ENCODE measurements around the gene GAL3ST2. TPM values are rescaled to one million over a fixed set of nuclear protein-coding genes. Genes with fewer than 3 reads are reported as not detected.

The GAL3ST2 gene
- total RNA-seq, 4 donors from 2014 or later, result 2.7 TPM; not detected in 3

DNA sequence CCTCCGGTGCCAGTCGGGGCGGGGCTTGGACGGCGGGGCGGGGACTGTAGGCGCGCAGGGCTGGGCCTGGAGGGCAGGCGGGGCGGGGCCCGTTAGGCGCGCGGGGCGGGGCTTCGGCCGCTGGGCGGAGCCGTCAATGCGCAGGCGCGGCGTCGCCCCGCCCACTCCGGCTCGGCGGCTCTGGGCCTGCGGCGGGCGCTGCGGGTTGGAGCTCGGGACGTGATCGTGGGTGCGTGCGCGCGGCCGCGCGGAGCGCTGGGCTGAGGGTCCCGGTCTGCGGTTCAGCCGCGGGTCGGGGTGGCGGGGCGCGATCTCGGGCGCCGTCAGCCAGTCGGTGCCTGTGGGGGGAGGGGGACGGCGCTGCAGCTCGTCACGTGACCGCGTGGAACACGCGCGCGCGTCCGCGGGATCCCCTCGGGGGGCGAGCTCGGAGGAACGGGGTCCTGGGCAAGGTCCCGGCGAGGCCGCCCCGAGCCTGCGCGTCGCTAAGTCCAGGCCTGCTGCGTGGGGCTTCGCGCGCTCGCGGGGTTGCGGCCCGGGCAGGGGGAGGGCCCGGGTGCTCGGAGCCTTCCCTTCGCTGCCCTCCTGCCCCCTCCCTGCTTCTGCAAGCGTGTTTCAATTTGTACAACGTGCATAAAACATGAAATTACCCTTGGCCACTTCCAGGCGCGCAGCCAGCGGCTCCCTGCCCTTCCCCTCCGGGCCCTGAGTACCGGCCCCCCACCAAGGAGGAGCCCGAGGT lies 42.0 kb upstream of the GAL3ST2 start, which contains the start of gene D2HGDH:
TSS of gene D2HGDH (plus strand) at position 164 of the 742 bp plus-strand sequence. CDS start 595 bp downstream, outside the sequence.
- intact Hi-C loops (cut with DNase I), result loop anchor here (10.0 kb wide), 1 partner anchor 150 kb away; no protein-coding TSS in a partner anchor
- H3K27ac ChIP-seq (replicated peaks in 1 of 4), result peak within 1 kb of the TSS; percentile 88 to 95 (median 91)
- peak within 1 kb of the TSS; percentile 83 to 98 (median 94) for H3K4me3 ChIP-seq
- 5% methylated on average over 4 of the region's 98 CpGs for WGBS
- peaks cover 12 to 21% (median 18%) of the 10 kb centered on the region in 4 donors for H3K4me1 ChIP-seq
- peak; percentile 14 to 81 for TF ChIP-seq POLR2AphosphoS5 (IDR thresholded peaks at IDR 0.05)
- TF ChIP-seq, protein P1, sequence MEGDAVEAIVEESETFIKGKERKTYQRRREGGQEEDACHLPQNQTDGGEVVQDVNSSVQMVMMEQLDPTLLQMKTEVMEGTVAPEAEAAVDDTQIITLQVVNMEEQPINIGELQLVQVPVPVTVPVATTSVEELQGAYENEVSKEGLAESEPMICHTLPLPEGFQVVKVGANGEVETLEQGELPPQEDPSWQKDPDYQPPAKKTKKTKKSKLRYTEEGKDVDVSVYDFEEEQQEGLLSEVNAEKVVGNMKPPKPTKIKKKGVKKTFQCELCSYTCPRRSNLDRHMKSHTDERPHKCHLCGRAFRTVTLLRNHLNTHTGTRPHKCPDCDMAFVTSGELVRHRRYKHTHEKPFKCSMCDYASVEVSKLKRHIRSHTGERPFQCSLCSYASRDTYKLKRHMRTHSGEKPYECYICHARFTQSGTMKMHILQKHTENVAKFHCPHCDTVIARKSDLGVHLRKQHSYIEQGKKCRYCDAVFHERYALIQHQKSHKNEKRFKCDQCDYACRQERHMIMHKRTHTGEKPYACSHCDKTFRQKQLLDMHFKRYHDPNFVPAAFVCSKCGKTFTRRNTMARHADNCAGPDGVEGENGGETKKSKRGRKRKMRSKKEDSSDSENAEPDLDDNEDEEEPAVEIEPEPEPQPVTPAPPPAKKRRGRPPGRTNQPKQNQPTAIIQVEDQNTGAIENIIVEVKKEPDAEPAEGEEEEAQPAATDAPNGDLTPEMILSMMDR (IDR thresholded peaks at IDR 0.05), result no peak
- H3K36me3 ChIP-seq, result peaks cover 0 to 13% (median 8%) of the 10 kb centered on the region in 4 donors
- DNase-seq (ENCODE audit: extremely low spot score), result peak; percentile 96
- no peaks in the 10 kb centered on the region for H3K27me3 ChIP-seq
- H3K9me3 ChIP-seq, result no peaks in the 10 kb centered on the region

DNA sequence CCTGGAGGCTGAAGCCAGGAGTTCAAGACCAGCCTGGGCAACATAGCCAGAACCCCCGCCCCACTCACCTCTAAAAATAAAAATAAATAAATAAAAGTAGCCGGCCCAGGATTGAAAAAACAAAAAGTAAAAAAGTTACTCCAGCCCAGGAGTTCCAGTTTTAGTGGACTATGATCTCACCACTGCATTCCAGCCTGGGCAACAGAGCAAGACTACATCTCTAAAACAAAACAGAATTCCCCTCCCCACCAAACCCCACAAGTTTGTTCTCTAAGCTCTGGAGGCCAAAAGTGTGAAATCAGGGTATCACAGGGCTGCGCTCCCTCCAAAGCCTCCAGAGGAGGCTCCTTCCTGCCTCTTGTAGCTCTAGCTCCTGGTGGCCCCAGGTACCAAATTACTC lies 40.5 kb upstream of the GAL3ST2 start:
- no peak overlapping the region for H3K27ac ChIP-seq (replicated peaks in 1 of 4)
- TF ChIP-seq POLR2A (IDR thresholded peaks at IDR 0.05; ENCODE audit: low read depth) (no peak), POLR2AphosphoS5 (IDR thresholded peaks at IDR 0.05) (no peak), EP300 (IDR thresholded peaks at IDR 0.05) (no peak)
- TF ChIP-seq, protein P1 (IDR thresholded peaks at IDR 0.05), result no peak
- no peaks in the 10 kb centered on the region for H3K27me3 ChIP-seq
- no peaks in the 10 kb centered on the region for H3K9me3 ChIP-seq
- WGBS, result 86% methylated on average over 3 of the region's 3 CpGs
- peaks cover 12 to 21% (median 18%) of the 10 kb centered on the region in 4 donors for H3K4me1 ChIP-seq
- intact Hi-C loops (cut with DNase I), result loop anchor here (10.0 kb wide), 1 partner anchor 149 kb away; no protein-coding TSS in a partner anchor
- H3K36me3 ChIP-seq, result peaks cover 0 to 16% (median 8%) of the 10 kb centered on the region in 4 donors
- no peak for DNase-seq (ENCODE audit: extremely low spot score)
- peak overlapping the region in 1 of 4 donors; percentile 96 for H3K4me3 ChIP-seq

DNA sequence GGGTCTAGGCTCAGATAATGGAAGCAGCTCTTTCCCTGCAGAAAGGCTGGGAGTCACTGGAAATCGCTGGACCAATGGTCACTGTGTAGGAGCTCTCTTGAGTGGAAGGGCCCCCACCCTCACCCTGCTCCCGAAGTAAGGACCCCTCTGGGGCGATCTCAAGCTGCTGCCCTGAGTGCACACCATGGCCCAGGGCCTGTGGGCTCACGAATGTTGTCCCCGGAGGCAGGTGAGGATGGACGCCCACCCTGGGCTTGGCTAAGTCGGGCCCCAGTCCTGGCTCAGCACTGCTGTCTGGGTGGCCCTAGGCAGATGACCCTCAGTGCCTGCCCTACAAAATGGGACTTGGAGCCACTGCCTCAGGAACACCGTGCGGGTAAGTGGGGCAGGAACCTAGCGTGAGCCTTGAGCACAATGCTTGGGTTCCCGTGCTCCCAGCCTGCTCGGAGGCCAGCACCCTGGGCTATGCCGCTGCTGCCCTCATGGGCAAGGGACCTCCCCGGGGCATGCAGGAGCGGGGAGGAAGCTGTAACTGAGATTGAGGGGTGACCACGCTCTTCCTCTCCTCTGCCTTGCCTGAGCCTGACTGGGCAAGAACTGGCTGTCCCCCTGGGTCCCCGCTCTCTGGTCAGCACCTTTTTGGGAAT lies 38.5 kb upstream of the GAL3ST2 start:
- peaks cover 0 to 31% (median 8%) of the 10 kb centered on the region in 4 donors for H3K36me3 ChIP-seq
- 95% methylated on average over 13 of the region's 17 CpGs for WGBS

DNA sequence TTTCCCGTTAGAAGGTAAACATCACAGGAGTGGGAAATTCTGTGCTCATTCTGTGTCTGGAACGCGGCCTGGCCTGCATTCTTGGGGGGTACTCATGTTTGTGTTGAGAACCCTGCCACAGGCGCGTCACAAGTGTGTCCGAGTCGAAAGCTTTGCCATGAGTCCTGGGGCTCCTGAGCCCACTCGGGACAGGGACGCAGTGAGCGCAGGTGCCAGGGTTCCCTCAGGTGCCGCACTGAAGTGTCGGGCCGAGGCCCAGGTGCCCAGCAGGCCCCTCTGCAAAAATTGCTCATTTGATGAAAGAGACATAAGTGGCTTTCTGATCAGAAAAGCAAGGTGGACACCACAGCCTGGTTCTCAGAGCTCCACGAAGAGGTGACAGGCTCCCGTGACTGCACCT lies 37.4 kb upstream of the GAL3ST2 start:
- TF ChIP-seq POLR2A (IDR thresholded peaks at IDR 0.05; ENCODE audit: low read depth) (no peak), EP300 (IDR thresholded peaks at IDR 0.05) (no peak), POLR2AphosphoS5 (IDR thresholded peaks at IDR 0.05) (no peak)
- TF ChIP-seq, protein P1 (IDR thresholded peaks at IDR 0.05), result no peak
- peaks cover 0 to 41% (median 17%) of the 10 kb centered on the region in 4 donors for H3K36me3 ChIP-seq
- WGBS, result 96% methylated on average over 15 of the region's 15 CpGs
- H3K4me3 ChIP-seq, result no peak overlapping the region
- H3K27ac ChIP-seq (replicated peaks in 1 of 4), result no peak overlapping the region
- H3K27me3 ChIP-seq, result no peaks in the 10 kb centered on the region
- intact Hi-C loops (cut with DNase I), result loop anchor here (10.0 kb wide), 1 partner anchor 146 kb away; no protein-coding TSS in a partner anchor
- no peak for DNase-seq (ENCODE audit: extremely low spot score)
- H3K9me3 ChIP-seq, result no peaks in the 10 kb centered on the region
- peaks cover 4 to 12% (median 10%) of the 10 kb centered on the region in 4 donors for H3K4me1 ChIP-seq

More for the DNA sequence above, 38.5 kb upstream of the GAL3ST2 start:
- no peak for TF ChIP-seq POLR2A (IDR thresholded peaks at IDR 0.05; ENCODE audit: low read depth)
- no peak for TF ChIP-seq EP300 (IDR thresholded peaks at IDR 0.05)
- TF ChIP-seq, protein P1 (IDR thresholded peaks at IDR 0.05), result no peak
- TF ChIP-seq POLR2AphosphoS5 (IDR thresholded peaks at IDR 0.05), result no peak
- DNase-seq (ENCODE audit: extremely low spot score), result no peak
- Histone ChIP-seq H3K4me1 (peaks cover 12 to 21% (median 16%) of the 10 kb centered on the region in 4 donors), H3K4me3 (no peak overlapping the region), H3K9me3 (no peaks in the 10 kb centered on the region), H3K27me3 (no peaks in the 10 kb centered on the region), H3K27ac (replicated peaks in 1 of 4) (no peak overlapping the region)
- intact Hi-C loops (cut with DNase I), result loop anchor here (10.0 kb wide), 1 partner anchor 147 kb away; no protein-coding TSS in a partner anchor
